Mammary epithelial cell (primary cell): ENCODE data around the gene NUDT13.

Source experiments
- EZH2 ChIP-seq: IDR thresholded peaks from 2 replicates; pipeline ENCODE4 v1.6.1; 2012; ENCODE audit warnings: low read length, inconsistent platforms, borderline replicate concordance
- TF ChIP-seq, protein P1 (sequence below), 2 donors: IDR thresholded peaks in 1 of 2; conservative IDR thresholded peaks in 1 of 2; 2 replicates each; pipeline ENCODE4 v1.5.1; 2011 to 2012; ENCODE audit warnings: inconsistent platforms in 2 of 2, low read length in 2 of 2, mild to moderate bottlenecking in 2 of 2, control low read depth in 1 of 2, low read depth in 1 of 2; ENCODE audit not compliant: insufficient read depth in 1 of 2; ENCODE audit errors: extremely low read depth in 1 of 2

DNA sequence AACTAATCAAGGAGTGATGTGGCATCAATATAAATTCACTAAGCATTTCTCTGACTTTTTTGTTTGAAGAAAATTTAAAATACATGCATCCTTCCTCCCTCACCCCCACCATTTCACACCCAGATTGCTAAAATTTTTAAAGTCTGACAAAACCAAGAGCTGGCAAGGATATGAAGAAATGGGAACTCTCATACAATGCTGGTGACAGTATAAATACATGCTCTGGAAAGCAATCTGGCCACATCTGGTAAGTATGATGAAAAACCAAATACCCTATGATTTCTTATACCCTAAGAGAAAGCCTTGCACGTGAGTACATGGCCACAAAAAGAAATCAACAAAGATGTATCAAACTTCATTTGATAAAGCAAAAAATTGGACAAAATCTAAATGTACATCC, 44.8 kb upstream of the NUDT13 start:
- TF ChIP-seq, protein P1, sequence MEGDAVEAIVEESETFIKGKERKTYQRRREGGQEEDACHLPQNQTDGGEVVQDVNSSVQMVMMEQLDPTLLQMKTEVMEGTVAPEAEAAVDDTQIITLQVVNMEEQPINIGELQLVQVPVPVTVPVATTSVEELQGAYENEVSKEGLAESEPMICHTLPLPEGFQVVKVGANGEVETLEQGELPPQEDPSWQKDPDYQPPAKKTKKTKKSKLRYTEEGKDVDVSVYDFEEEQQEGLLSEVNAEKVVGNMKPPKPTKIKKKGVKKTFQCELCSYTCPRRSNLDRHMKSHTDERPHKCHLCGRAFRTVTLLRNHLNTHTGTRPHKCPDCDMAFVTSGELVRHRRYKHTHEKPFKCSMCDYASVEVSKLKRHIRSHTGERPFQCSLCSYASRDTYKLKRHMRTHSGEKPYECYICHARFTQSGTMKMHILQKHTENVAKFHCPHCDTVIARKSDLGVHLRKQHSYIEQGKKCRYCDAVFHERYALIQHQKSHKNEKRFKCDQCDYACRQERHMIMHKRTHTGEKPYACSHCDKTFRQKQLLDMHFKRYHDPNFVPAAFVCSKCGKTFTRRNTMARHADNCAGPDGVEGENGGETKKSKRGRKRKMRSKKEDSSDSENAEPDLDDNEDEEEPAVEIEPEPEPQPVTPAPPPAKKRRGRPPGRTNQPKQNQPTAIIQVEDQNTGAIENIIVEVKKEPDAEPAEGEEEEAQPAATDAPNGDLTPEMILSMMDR (conservative IDR thresholded peaks at IDR 0.05 in 1 of 2, IDR thresholded peaks at IDR 0.05 in 1 of 2; ENCODE audit: extremely low read depth in 1 of 2, insufficient read depth in 1 of 2, low read depth in 1 of 2, low read length in 2 of 2), result no peak
- no peak for TF ChIP-seq EZH2
